ENCODE results near the gene TMOD1. TPM values are rescaled to one million over a fixed set of nuclear protein-coding genes. Genes with fewer than 3 reads are reported as not detected.

The TMOD1 gene
- total RNA-seq, 2 experiments from 2014 or later, result not detected

DNA sequence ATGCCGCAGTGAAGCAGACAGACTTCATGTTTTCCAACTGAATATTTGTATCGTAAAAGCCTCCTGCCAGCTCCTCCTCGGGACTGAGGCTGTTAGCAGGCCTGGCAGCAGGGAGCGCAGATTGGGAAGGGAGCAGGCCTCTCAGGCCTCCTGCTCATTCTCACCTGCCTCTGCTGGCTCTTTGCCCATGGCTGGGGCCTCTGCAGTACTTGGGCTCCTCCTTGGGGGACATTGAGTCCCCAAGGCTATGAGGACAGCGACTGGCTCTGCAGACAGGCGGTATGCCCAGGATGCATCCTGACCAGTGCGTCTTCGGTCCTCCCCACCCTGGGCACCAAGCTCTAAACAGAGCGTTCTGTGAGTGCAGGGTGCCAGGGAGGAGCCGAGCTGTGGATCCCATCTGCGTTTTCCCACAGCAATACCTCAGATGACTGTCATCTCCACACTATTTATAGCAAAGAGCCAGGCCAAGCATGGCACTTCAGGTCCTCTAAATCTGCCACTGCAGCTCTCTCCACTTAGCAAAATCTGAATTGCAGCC, 93.0 kb downstream of the TMOD1 start:
- H3K4me3 ChIP-seq (ENCODE audit: low read depth, low read length, poor library complexity, severe bottlenecking), result no peak overlapping the region
- TF ChIP-seq, protein P1, sequence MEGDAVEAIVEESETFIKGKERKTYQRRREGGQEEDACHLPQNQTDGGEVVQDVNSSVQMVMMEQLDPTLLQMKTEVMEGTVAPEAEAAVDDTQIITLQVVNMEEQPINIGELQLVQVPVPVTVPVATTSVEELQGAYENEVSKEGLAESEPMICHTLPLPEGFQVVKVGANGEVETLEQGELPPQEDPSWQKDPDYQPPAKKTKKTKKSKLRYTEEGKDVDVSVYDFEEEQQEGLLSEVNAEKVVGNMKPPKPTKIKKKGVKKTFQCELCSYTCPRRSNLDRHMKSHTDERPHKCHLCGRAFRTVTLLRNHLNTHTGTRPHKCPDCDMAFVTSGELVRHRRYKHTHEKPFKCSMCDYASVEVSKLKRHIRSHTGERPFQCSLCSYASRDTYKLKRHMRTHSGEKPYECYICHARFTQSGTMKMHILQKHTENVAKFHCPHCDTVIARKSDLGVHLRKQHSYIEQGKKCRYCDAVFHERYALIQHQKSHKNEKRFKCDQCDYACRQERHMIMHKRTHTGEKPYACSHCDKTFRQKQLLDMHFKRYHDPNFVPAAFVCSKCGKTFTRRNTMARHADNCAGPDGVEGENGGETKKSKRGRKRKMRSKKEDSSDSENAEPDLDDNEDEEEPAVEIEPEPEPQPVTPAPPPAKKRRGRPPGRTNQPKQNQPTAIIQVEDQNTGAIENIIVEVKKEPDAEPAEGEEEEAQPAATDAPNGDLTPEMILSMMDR (conservative IDR thresholded peaks at IDR 0.05; ENCODE audit: low read length), result no peak
- no peak for TF ChIP-seq EZH2phosphoT487 (IDR thresholded peaks at IDR 0.05; ENCODE audit: borderline replicate concordance, low read depth, low read length)
- H3K4me1 ChIP-seq (ENCODE audit: insufficient read depth, low read length, poor library complexity, severe bottlenecking), result peaks cover 8% of the 10 kb centered on the region
- CTCF ChIA-PET (ENCODE audit: unreplicated experiment), result no interaction called here
- no peaks in the 10 kb centered on the region for H4K20me1 ChIP-seq (ENCODE audit: insufficient read depth, low read length)
- no peaks in the 10 kb centered on the region for H3K9me3 ChIP-seq (ENCODE audit: low read length)
- BruUV-seq (replicated peaks), result no TSS peak
- H3K27ac ChIP-seq (ENCODE audit: low read depth, low read length, poor library complexity, severe bottlenecking), result no peak overlapping the region
- POLR2A ChIA-PET, result no interaction called here
- 0 out of 2 replicates have a peak, but pooled peaks cover under 1% of the 10 kb centered on the region for H3K36me3 ChIP-seq (ENCODE audit: insufficient read depth, low read length)
- H3K4me2 ChIP-seq (ENCODE audit: low read length), result no peak overlapping the region
- intact Hi-C loops (cut with micrococcal nuclease; ENCODE audit: unreplicated experiment), result no loop called here
- H2AFZ ChIP-seq (ENCODE audit: low read length), result no peak overlapping the region
- no peaks in the 10 kb centered on the region for H3K9me2 ChIP-seq (ENCODE audit: insufficient read depth, low read length)
- H3K79me2 ChIP-seq (ENCODE audit: insufficient read depth, low read depth, low read length), result no peaks in the 10 kb centered on the region
- DNase-seq (ENCODE audit: low spot score), result no peak

DNA sequence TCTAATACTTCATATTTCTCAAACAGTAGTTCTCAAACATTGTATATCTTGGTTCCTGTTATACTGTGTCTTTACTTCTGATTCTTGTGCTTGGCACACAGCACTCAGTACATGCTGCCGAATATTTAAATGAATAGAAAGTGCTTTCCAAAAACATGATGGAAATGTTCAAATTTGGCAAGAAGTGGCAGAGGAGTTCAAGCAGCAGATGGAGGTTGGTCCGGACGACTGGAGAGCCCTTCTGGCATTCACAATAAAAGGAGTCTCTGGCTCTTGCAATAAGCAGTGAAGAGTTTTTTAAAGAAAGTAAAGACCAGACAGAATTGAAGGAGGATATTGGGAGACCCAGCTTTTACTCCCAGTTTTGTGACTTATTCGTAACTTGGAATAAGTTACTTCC, 95.4 kb downstream of the TMOD1 start:
- no peak for TF ChIP-seq EZH2phosphoT487 (IDR thresholded peaks at IDR 0.05; ENCODE audit: borderline replicate concordance, low read depth, low read length)
- TF ChIP-seq, protein P1 (conservative IDR thresholded peaks at IDR 0.05; ENCODE audit: low read length), result no peak
- Histone ChIP-seq H3K4me1 (ENCODE audit: insufficient read depth, low read length, poor library complexity, severe bottlenecking) (peaks cover 8% of the 10 kb centered on the region), H3K79me2 (ENCODE audit: insufficient read depth, low read depth, low read length) (no peaks in the 10 kb centered on the region), H3K9me2 (ENCODE audit: insufficient read depth, low read length) (no peaks in the 10 kb centered on the region), H3K9me3 (ENCODE audit: low read length) (no peaks in the 10 kb centered on the region), H4K20me1 (ENCODE audit: insufficient read depth, low read length) (no peaks in the 10 kb centered on the region), H3K27ac (ENCODE audit: low read depth, low read length, poor library complexity, severe bottlenecking) (no peak overlapping the region), H3K36me3 (ENCODE audit: insufficient read depth, low read length) (peaks cover 25% of the 10 kb centered on the region), H2AFZ (ENCODE audit: low read length) (no peak overlapping the region), H3K4me3 (ENCODE audit: low read depth, low read length, poor library complexity, severe bottlenecking) (no peak overlapping the region), H3K4me2 (ENCODE audit: low read length) (no peak overlapping the region)
- intact Hi-C loops (cut with micrococcal nuclease; ENCODE audit: unreplicated experiment), result loop anchor here (5.0 kb wide), 2 partner anchors 185 to 740 kb away; partner anchors contain the start of gene TDRD7
- ChIA-PET POLR2A (no interaction called here), CTCF (ENCODE audit: unreplicated experiment) (no interaction called here)
- BruUV-seq (replicated peaks), result no TSS peak
- no peak for DNase-seq (ENCODE audit: low spot score)

Data from OCI-LY7 (cell line).